Coronary artery (tissue), 2 donors: ENCODE measurements around the gene SLC25A19.

ENCODE experiments used
- DNase-seq: peaks from one replicate; pipeline ENCODE4 v3.0.0-alpha.2; 2017; ENCODE audit warnings: low spot score
- H3K27ac ChIP-seq, 2 donors: fragments of 200-600 bp; sonication (generic); one replicate each; pipeline ENCODE4 v1.5.1; 2016 to 2019
- H3K4me3 ChIP-seq: fragments of 200-600 bp; sonication (generic); 2 replicates; pipeline ENCODE4 v1.5.1; 2016; ENCODE audit warnings: mild to moderate bottlenecking, moderate library complexity
- TF ChIP-seq, protein P1 (sequence below): fragments of 200-600 bp; sonication (generic); IDR thresholded peaks from one replicate; pipeline ENCODE4 v1.5.1; 2019; ENCODE audit warnings: antibody characterized with exemption

Gene SLC25A19

DNA sequence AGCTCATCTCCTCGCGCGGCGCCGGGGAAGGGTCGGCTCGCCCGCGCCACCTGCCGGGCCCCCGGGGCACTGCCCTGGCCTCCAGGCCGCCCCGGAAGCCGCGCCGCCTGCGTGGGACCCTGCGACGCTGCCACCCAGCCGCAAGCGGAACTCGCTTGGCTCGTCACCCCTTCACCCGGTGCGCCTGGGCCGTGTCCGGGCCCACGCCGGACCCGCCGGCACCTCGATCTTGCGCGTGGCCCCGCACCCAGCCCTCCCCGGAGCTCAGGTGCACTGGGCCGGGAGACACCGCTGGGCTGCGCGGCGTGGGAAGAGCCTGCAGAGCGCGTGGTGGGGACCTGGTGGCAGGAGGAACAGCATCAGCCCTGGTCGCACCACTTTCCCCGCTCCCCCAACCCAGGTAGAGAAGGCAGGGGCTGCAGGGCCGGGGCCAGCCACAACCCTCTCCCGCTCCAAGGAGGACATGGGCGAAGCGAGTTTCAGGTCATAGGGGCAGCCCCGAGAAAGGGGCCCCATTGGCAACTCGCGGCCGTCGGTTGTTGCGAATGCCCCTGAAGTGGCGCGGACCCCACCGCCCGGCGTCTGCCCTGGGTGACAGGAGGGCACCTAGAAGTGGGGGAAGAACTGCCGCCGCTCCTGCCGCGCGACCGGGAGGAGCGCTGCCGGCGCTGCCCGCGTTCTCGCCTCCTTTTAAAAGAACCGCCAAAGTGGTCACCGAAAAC is 17.8 kb downstream of the SLC25A19 start:
- DNase-seq, result peak; percentile 82
- peak overlapping the region; percentile 82 for H3K4me3 ChIP-seq
- TF ChIP-seq, protein P1, sequence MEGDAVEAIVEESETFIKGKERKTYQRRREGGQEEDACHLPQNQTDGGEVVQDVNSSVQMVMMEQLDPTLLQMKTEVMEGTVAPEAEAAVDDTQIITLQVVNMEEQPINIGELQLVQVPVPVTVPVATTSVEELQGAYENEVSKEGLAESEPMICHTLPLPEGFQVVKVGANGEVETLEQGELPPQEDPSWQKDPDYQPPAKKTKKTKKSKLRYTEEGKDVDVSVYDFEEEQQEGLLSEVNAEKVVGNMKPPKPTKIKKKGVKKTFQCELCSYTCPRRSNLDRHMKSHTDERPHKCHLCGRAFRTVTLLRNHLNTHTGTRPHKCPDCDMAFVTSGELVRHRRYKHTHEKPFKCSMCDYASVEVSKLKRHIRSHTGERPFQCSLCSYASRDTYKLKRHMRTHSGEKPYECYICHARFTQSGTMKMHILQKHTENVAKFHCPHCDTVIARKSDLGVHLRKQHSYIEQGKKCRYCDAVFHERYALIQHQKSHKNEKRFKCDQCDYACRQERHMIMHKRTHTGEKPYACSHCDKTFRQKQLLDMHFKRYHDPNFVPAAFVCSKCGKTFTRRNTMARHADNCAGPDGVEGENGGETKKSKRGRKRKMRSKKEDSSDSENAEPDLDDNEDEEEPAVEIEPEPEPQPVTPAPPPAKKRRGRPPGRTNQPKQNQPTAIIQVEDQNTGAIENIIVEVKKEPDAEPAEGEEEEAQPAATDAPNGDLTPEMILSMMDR, result peak; percentile 75
- peak overlapping the region; percentile 92 to 97 for H3K27ac ChIP-seq

DNA sequence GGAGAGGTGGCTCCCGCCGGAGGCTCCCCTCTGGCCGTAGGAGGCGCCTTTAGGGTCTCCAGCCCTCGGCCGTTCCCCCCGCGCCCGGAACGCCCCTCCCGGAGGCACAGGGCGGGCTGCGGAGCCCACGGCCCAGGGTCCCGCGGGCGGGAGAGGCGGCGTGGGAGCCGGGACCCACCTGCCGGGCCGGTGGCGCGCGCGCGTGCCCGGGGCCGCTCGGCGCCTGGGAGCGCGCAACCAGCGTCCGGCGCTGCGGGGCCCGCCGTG is 18.3 kb downstream of the SLC25A19 start, which contains the start of gene MIF4GD:
TSS of gene MIF4GD (minus strand) at position 266 of the 267 bp plus-strand sequence. CDS start 1,036 bp downstream, outside the sequence.
- Histone ChIP-seq H3K27ac (peak within 1 kb of the TSS; percentile 92 to 97), H3K4me3 (peak within 1 kb of the TSS; percentile 82)
- TF ChIP-seq, protein P1, result no peak
- DNase-seq, result no peak

DNA sequence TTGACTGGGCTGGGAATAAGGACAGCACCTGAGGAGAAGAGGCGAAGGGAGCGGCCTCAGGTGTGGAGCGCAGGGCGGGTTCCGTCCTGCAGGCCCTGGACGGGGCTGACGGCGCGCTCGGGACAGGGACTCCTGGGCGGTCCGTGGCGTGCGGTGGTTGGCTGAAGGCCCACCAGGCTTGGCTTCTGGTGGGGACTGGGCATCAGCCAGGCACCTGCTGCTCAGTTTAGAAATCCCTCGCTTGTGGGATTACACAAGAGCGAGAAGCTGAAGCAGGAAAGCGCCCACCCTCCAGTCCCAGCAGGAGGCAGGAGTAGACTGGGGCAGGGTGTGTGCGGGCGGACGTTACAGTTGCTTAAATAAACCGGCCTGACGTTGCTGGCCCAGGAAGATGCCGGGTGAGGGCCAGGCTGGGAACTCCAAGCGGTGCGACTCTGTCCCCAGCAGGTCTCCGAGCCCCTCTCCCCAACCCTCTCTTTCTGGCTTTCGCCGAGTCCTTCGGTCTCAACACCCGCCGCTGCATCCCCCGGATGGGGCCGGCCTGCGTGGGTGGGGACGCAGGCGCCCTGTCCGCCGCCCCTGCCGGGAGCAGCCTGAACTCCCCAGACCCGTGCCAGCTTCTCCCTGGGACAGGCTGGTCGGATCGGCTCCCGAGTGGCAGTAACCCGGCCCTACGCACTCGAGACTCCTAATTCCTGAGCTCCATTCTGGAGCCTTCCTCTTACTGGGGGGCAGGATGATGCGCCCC is 18.8 kb downstream of the SLC25A19 start:
- H3K4me3 ChIP-seq, result peak overlapping the region; percentile 82
- peak overlapping the region; percentile 92 to 97 for H3K27ac ChIP-seq
- peak; percentile 88 for DNase-seq
- TF ChIP-seq, protein P1, result no peak

DNA sequence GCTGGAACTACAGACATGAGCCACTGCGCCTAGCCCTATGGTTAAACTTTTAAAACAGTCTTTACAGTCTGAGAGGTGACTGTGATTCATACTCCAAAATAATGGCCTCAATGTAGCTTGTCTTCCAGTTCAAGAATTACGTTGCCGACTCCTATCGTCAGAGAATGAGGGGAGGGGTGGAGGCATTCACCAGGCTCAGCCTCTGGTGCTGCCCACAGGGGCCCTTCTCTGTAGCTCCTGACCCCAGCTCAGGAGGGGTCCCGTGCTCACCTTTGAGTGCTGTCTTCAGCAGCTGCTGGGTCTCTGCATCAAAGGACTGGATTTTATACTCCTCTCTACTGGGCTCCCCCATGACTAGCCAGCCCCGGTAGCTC is 19.4 kb downstream of the SLC25A19 start:
- H3K27ac ChIP-seq, result peak overlapping the region; percentile 92 to 97
- H3K4me3 ChIP-seq, result peak overlapping the region; percentile 82
- DNase-seq, result no peak
- TF ChIP-seq, protein P1, result no peak

DNA sequence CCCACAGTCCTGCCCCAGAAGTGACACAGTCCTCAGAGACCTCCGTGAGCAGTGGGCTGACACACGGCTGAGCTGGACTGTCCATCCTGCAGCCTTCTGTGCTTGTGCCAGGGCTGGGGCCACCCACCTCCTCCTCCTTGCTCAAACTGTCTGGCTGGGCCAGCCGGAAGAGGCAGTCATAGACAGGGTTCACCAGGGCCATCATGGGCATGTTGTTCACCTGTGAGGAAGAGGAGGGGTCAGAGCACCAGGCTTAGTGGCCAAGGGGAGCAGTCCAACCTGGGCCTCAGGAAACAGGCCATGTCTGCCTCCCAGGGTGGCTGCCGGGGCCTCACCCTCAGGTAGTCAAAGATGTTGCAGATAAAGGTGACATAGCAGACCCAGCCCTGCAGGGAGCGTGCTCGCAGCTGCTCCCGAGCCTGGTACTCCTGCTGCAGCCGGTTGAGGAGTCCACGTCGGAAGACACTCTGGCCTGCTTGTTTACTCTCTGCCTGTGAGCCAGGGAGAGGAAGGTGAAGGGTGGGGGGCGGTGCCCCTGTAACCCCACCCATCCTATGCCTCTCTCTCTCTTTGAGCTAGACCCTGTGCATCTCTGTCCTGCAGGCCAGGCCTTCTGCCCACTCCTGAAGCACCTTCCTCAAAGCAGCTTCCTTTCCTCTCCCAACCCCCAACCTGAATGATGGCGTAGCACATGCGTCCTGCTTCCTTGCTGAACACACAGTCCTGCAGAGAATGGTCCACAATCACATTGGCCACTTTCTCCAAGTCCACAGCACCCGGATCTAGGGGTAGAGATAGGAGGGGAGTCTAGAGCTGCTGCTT is 21.6 kb downstream of the SLC25A19 start:
- Histone ChIP-seq H3K4me3 (no peak overlapping the region), H3K27ac (no peak overlapping the region)
- TF ChIP-seq, protein P1, result no peak
- DNase-seq, result no peak

DNA sequence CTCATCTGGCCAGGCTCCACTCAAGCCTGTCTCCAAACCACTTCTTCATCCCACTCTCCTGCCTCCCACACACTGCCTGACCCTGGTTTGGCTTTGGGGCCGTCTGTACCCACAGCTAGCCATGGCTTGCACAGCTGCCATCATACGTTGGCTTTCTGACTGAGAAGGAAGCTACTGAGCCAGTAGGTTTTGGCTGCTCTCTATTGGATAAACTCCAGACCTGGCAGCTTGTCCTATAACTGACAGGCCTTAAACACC is 22.2 kb downstream of the SLC25A19 start:
- Histone ChIP-seq H3K27ac (no peak overlapping the region), H3K4me3 (no peak overlapping the region)
- DNase-seq, result no peak
- TF ChIP-seq, protein P1, result no peak
